Left lung (tissue), 10 donors: ENCODE results near the gene PMS1. TPM values are rescaled to one million over a fixed set of nuclear protein-coding genes. Genes with fewer than 3 reads are reported as not detected.

Source experiments
- ATAC-seq: fragments of 200-7000 bp; cut with Tn5 transposase; one replicate; pipeline ENCODE4 v1.9.1; 2020; ENCODE audit warnings: moderate library complexity
- DNase-seq, 4 donors: peaks; one replicate each; pipeline ENCODE4 v3.0.0-alpha.2; 2013 to 2020
- H3K27ac ChIP-seq, 2 donors: fragments of 200-600 bp; sonication (generic) in 1 of 2; one replicate each; pipeline versions ENCODE4 v1.5.0 to v1.8.0; 2020 to 2021
- H3K27me3 ChIP-seq, 2 donors: fragments of 200-600 bp; sonication (generic) in 1 of 2; one replicate each; pipeline versions ENCODE4 v1.5.0 to v1.8.0; 2020 to 2021
- H3K36me3 ChIP-seq, 2 donors: fragments of 200-600 bp; sonication (generic) in 1 of 2; one replicate each; pipeline versions ENCODE4 v1.5.0 to v1.8.0; 2020 to 2021
- H3K4me1 ChIP-seq, 2 donors: fragments of 200-600 bp; one replicate each; pipeline ENCODE4 v1.8.0; 2021
- H3K4me3 ChIP-seq, 2 donors: fragments of 200-600 bp; sonication (generic) in 1 of 2; one replicate each; pipeline versions ENCODE4 v1.5.0 to v1.8.0; 2020 to 2021; ENCODE audit warnings: mild to moderate bottlenecking in 1 of 2
- H3K9me3 ChIP-seq, 2 donors: fragments of 200-600 bp; sonication (generic) in 1 of 2; one replicate each; pipeline versions ENCODE4 v1.5.0 to v1.8.0; 2020 to 2021
- CTCF ChIP-seq, 2 donors: fragments of 200-600 bp; sonication (generic) in 1 of 2; IDR thresholded peaks; one replicate each; pipeline versions ENCODE4 v1.5.0 to v1.8.0; 2021; ENCODE audit warnings: antibody characterized with exemption in 2 of 2
- intact Hi-C, 2 donors: fragments of 100-400 bp; cut with DNase I; formaldehyde crosslinking; loops; one replicate each; pipeline versions ENCODE4 v1.11.2 to v1.14.2; 2022
- polyA plus RNA-seq, 6 donors: library from polyadenylated mRNA; unstranded; fragments of 120-200 nt; gene quantifications; one replicate each; pipeline ENCODE4 v1.2.1, GENCODE V29; 2013; ENCODE audit not compliant: insufficient read length in 6 of 6
- total RNA-seq, 2 donors: library from RNA; stranded (reverse); fragmentation: NEBNext Ultra II Directional; extraction: Animal tissue kit (Norgen Biotek cat#: 25700); gene quantifications; one replicate each; pipeline ENCODE4 v1.2.1, GENCODE V29; 2021
- donor health status: DM: no; HTN: yes; CAD: no.
- donor health status: DM: no; HTN: no; CAD: no.

The PMS1 gene
- total and polyA plus RNA-seq, 8 donors: 25.4 to 51.6 (median 45.1) TPM

- H3K36me3 ChIP-seq: no peaks in the 10 kb centered on the region
- ATAC-seq: no peak
- H3K4me1 ChIP-seq: no peaks in the 10 kb centered on the region
- intact Hi-C loops: no loop called here
- no peaks in the 10 kb centered on the region for H3K9me3 ChIP-seq
- no peak overlapping the region for H3K27ac ChIP-seq
- H3K4me3 ChIP-seq: no peak overlapping the region
- DNase-seq: no peak
- TF ChIP-seq CTCF (IDR thresholded peaks at IDR 0.05): no peak
- no peaks in the 10 kb centered on the region for H3K27me3 ChIP-seq
These were observed 51.8 kb downstream of the PMS1 start for GRCh38 chr2:189835855-189836558.

GRCh38 chr2:189836644-189837043 lies 52.4 kb downstream of the PMS1 start:
- DNase-seq (peak in 1 of 4 donors; percentile 9), ATAC-seq (no peak)
- no peak overlapping the region for H3K27ac ChIP-seq
- TF ChIP-seq CTCF (IDR thresholded peaks at IDR 0.05): no peak
- no peaks in the 10 kb centered on the region for H3K36me3 ChIP-seq
- no peaks in the 10 kb centered on the region for H3K9me3 ChIP-seq
- intact Hi-C loops: no loop called here
- no peak overlapping the region for H3K4me3 ChIP-seq
- no peaks in the 10 kb centered on the region for H3K27me3 ChIP-seq
- H3K4me1 ChIP-seq: no peaks in the 10 kb centered on the region

GRCh38 chr2:189837326-189837725 lies 53.1 kb downstream of the PMS1 start:
- no peak overlapping the region for H3K4me3 ChIP-seq
- intact Hi-C loops: no loop called here
- no peaks in the 10 kb centered on the region for H3K27me3 ChIP-seq
- ATAC-seq: no peak
- TF ChIP-seq CTCF (IDR thresholded peaks at IDR 0.05): no peak
- H3K4me1 ChIP-seq: no peaks in the 10 kb centered on the region
- no peaks in the 10 kb centered on the region for H3K36me3 ChIP-seq
- no peaks in the 10 kb centered on the region for H3K9me3 ChIP-seq
- H3K27ac ChIP-seq: no peak overlapping the region
- DNase-seq: no peak

- no peaks in the 10 kb centered on the region for H3K27me3 ChIP-seq
- H3K27ac ChIP-seq: no peak overlapping the region
- H3K9me3 ChIP-seq: no peaks in the 10 kb centered on the region
- H3K36me3 ChIP-seq: peaks cover 0 to 17% of the 10 kb centered on the region in 2 donors
- TF ChIP-seq CTCF (IDR thresholded peaks at IDR 0.05): no peak
- no peaks in the 10 kb centered on the region for H3K4me1 ChIP-seq
- DNase-seq (no peak), ATAC-seq (no peak)
- intact Hi-C loops: no loop called here
- H3K4me3 ChIP-seq: no peak overlapping the region
These were observed 56.8 kb downstream of the PMS1 start for GRCh38 chr2:189841019-189841418.

- Histone ChIP-seq H3K27ac (no peak overlapping the region), H3K36me3 (peaks cover 0 to 45% of the 10 kb centered on the region in 2 donors), H3K27me3 (no peaks in the 10 kb centered on the region), H3K4me1 (no peaks in the 10 kb centered on the region), H3K9me3 (no peaks in the 10 kb centered on the region), H3K4me3 (no peak overlapping the region)
- ATAC-seq (no peak), DNase-seq (no peak)
- intact Hi-C loops: no loop called here
- no peak for TF ChIP-seq CTCF (IDR thresholded peaks at IDR 0.05)
These were observed 64.0 kb downstream of the PMS1 start for GRCh38 chr2:189848276-189848675.
